ENCODE results near the gene ADAM15. TPM values are rescaled to one million over a fixed set of nuclear protein-coding genes. Genes with fewer than 3 reads are reported as not detected.

ADAM15 gene
- total and polyA plus RNA-seq, 7 donors, result 37.8 to 186 (median 54.9) TPM

GRCh38 chr1:155034318-155035208 lies 16.6 kb upstream of the ADAM15 start:
- no peak for TF ChIP-seq EP300 (IDR thresholded peaks at IDR 0.05)
- TF ChIP-seq POLR2A (IDR thresholded peaks at IDR 0.05), result no peak
- TF ChIP-seq, protein P1, sequence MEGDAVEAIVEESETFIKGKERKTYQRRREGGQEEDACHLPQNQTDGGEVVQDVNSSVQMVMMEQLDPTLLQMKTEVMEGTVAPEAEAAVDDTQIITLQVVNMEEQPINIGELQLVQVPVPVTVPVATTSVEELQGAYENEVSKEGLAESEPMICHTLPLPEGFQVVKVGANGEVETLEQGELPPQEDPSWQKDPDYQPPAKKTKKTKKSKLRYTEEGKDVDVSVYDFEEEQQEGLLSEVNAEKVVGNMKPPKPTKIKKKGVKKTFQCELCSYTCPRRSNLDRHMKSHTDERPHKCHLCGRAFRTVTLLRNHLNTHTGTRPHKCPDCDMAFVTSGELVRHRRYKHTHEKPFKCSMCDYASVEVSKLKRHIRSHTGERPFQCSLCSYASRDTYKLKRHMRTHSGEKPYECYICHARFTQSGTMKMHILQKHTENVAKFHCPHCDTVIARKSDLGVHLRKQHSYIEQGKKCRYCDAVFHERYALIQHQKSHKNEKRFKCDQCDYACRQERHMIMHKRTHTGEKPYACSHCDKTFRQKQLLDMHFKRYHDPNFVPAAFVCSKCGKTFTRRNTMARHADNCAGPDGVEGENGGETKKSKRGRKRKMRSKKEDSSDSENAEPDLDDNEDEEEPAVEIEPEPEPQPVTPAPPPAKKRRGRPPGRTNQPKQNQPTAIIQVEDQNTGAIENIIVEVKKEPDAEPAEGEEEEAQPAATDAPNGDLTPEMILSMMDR (IDR thresholded peaks at IDR 0.05), result no peak
- TF ChIP-seq POLR2AphosphoS5 (IDR thresholded peaks at IDR 0.05), result no peak
- DNase-seq, result no peak
- no peak overlapping the region for H3K4me3 ChIP-seq
- no peak overlapping the region for H3K27ac ChIP-seq
- no peaks in the 10 kb centered on the region for H3K27me3 ChIP-seq
- 87 to 89% methylated on average over 20 of the region's 20 CpGs for whole genome bisulfite sequencing, 2 donors
- intact Hi-C loops (cut with DNase I), result no loop called here
- no peaks in the 10 kb centered on the region for H3K36me3 ChIP-seq
- peaks cover 0 to 5% (median 0%) of the 10 kb centered on the region in 4 donors for H3K4me1 ChIP-seq
- H3K9me3 ChIP-seq, result no peaks in the 10 kb centered on the region

DNA sequence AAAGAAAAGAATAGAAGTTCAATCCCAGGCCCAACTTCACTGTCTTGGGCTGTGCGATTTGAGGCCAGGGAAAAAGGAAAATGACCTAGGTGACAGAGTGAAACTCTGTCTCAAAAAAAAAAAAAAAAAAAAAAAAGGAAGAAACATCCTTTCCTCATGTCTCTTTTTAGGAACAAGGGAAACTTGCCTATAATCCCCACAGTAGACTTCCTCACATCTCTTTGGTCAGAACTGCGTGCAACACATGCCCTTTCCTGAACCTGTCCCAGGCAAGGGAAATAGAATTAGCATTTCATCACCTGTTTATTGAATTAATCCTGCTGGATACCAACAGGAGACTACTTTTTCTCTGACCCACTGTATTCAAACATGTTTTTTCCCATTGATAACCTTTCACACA lies 15.2 kb upstream of the ADAM15 start:
- Histone ChIP-seq H3K27me3 (no peaks in the 10 kb centered on the region), H3K9me3 (no peaks in the 10 kb centered on the region), H3K27ac (no peak overlapping the region), H3K36me3 (no peaks in the 10 kb centered on the region), H3K4me1 (peaks cover 0 to 5% (median 0%) of the 10 kb centered on the region in 4 donors), H3K4me3 (no peak overlapping the region)
- TF ChIP-seq POLR2A (IDR thresholded peaks at IDR 0.05), result no peak
- TF ChIP-seq, protein P1 (IDR thresholded peaks at IDR 0.05), result no peak
- no peak for TF ChIP-seq POLR2AphosphoS5 (IDR thresholded peaks at IDR 0.05)
- no peak for TF ChIP-seq EP300 (IDR thresholded peaks at IDR 0.05)
- 83 to 93% methylated on average over 2 of the region's 2 CpGs for WGBS, 2 donors
- no peak for DNase-seq
- intact Hi-C loops (cut with DNase I), result no loop called here

DNA sequence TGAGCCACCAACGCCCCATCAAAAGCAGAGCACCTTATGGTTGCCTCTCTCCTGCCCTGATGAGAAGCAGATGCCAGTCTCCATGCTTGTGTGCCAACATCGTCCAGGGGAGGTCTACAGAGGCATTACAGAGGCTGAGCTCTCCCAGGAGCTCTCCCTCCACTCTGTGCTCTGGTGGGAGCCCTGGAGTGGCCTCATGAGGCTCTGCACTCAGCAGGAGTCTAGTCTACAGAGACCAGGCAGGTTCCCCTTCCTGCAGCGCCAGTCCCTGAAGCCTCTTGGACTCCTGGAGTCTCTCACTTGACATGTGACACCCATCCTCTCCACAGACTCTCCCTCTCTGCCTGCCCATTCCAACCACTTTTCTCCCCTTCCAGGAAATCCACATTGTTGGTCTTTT lies 14.1 kb upstream of the ADAM15 start:
- intact Hi-C loops (cut with DNase I), result no loop called here
- TF ChIP-seq POLR2A (IDR thresholded peaks at IDR 0.05) (no peak), POLR2AphosphoS5 (IDR thresholded peaks at IDR 0.05) (no peak), EP300 (IDR thresholded peaks at IDR 0.05) (no peak)
- TF ChIP-seq, protein P1 (IDR thresholded peaks at IDR 0.05), result no peak
- no peak overlapping the region for H3K4me3 ChIP-seq
- no peak overlapping the region for H3K27ac ChIP-seq
- H3K4me1 ChIP-seq, result peaks cover 0 to 5% (median 0%) of the 10 kb centered on the region in 4 donors
- H3K27me3 ChIP-seq, result no peaks in the 10 kb centered on the region
- no peaks in the 10 kb centered on the region for H3K36me3 ChIP-seq
- no peaks in the 10 kb centered on the region for H3K9me3 ChIP-seq
- WGBS, 2 donors, result 90 to 92% methylated on average over 3 of the region's 3 CpGs
- no peak for DNase-seq

DNA sequence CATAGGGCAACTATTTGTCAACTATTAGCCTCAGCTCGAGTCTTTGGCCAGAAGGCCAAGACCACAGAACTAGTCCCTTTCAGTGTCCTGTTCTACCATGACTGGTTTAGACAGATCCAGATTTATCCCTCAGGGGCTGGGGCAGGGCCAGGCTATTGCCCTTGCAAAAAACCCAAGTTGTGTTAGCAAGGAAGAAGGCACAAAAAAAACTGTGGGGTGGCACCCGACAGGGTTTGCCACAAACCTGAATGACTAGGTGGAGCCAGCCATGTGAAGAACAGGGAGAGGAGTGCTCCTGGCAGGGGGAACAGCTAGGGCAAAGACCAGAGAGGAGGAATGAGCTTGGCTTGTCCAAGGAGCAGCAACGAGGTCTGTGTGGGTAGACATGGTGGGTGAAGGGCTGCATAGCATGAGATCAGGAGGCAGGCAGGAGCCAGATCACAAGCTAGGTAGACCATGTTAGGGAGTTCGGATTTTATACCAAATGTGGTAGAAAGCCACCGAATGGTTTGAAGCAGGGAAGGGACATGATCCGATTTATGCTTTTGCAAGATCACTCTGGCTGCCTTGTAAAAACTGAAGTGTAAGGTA lies 13.2 kb upstream of the ADAM15 start:
- 63 to 83% methylated on average over 6 of the region's 6 CpGs for WGBS, 2 donors
- no peak for TF ChIP-seq POLR2A (IDR thresholded peaks at IDR 0.05)
- no peak for TF ChIP-seq POLR2AphosphoS5 (IDR thresholded peaks at IDR 0.05)
- TF ChIP-seq EP300 (IDR thresholded peaks at IDR 0.05), result no peak
- TF ChIP-seq, protein P1 (IDR thresholded peaks at IDR 0.05), result no peak
- intact Hi-C loops (cut with DNase I), result no loop called here
- Histone ChIP-seq H3K27me3 (no peaks in the 10 kb centered on the region), H3K36me3 (no peaks in the 10 kb centered on the region), H3K4me1 (peaks cover 0 to 5% (median 0%) of the 10 kb centered on the region in 4 donors), H3K9me3 (no peaks in the 10 kb centered on the region), H3K27ac (no peak overlapping the region), H3K4me3 (no peak overlapping the region)
- DNase-seq, result no peak
